HG03378 (cell line): ENCODE data around the gene ARL14.

ENCODE experiments used
- ATAC-seq: cut with Tn5 transposase; IDR thresholded peaks from one replicate; pipeline ENCODE4 v1.9.1; 2021; ENCODE audit warnings: mild to moderate bottlenecking, moderate library complexity; ENCODE audit not compliant: unreplicated experiment

The ARL14 gene

GRCh38 chr3:160719710-160720109 lies 42.8 kb downstream of the ARL14 start:
- ATAC-seq: no peak

- ATAC-seq: peak; percentile 78
Measured at GRCh38 chr3:160720123-160720746, 43.3 kb downstream of the ARL14 start.

DNA sequence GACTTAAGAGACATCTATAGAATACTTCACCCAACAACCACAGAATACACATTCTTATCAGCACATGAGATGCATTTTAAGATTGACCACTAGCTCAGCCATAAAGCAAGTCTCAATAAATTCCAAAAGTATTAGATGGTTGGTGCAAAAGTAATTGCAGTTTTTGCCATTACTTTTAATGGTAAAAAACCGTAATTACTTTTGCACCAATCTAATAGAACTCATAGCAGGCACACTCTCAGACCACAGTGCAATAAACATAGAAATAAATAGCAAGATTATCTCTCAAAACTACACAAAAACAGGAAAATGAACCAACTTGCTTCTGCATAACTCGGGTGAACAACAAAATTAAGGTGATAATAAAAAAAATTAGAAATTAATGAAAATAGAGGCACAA lies 45.4 kb downstream of the ARL14 start:
- no peak for ATAC-seq

DNA sequence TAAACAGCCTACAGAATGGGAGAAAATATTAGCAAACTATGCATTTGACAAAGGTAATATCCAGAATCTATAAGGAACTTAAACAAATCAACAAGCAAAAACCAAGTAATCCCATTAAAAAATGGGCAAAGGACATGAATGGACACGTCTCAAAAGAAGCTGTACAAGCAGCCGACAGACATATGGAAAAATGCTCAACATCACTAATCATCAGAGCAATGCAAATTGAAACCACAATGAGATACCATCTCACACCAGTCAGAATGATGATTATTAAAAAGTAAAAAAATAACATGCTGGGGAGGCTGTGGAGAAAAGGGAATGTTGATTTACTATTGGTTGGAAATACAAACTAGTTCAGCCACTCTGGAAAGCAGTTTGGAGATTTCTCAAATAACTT lies 48.4 kb downstream of the ARL14 start:
- ATAC-seq: no peak
